DMS79 treated with DMSO at 0.1 percent for 48 hours (cell line): ENCODE measurements around the gene NUDT22.

ENCODE experiments used
- DNase-seq: peaks from one replicate; lab custom pipeline; 2025; lab: John Stamatoyannopoulos, UW

Gene NUDT22

DNA sequence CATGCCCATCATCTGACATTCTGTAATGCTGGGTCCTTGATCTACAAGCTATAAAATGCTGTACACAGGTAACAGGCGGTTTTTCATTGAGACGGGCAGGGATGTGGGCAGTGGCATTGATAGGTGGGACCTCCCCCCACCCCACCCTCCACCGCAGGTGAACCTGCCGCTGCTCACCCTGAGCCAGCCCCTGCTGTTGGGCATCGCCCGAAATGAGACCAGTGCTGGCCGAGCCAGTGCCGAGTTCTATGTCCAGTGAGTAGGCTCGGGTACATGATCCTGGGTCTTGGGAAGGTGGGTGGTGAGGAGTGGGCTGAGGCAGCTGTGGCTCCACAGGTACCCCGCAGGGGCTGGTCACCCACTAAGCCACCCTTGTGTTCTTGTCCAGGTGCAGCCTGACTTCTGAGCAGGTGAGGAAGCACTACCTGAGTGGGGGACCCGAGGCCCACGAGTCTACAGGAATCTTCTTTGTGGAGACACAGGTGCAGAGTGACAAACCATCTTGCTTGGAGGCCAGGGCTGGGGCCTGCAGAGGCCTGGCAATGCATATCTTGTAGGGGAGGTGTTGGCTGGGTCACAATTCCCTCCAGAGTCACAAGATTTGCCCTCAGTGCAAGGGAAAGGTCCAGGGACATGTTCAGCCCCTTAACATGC is 3.1 kb downstream of the NUDT22 start:
- DNase-seq, result no peak

DNA sequence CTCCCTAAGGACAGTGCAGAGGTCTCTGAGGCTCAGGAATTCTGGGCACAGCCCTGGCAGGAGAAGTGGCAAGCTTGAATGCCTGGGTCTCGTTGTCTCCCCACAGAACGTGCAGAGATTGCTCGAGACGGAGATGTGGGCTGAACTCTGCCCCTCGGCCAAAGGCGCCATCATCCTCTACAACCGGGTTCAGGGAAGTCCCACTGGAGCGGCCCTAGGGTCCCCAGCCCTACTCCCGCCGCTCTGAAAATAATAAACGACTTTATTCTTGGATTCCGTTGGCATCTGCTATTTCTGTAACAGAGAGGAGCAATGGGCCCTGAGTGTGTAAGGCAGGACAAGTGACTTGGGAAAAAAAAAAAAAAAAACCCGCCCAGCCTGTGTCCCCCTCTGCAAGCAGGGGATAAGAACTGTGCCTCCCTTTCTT is 3.7 kb downstream of the NUDT22 start:
- DNase-seq, result no peak

- peak; percentile 95 for DNase-seq
Observed at GRCh38 chr11:64230171-64230984, 4.3 kb downstream of the NUDT22 start, which contains the start of gene DNAJC4. Gene DNAJC4 (plus strand): TSS chr11:64230548. CDS start chr11:64230855, 307 bp downstream.

DNA sequence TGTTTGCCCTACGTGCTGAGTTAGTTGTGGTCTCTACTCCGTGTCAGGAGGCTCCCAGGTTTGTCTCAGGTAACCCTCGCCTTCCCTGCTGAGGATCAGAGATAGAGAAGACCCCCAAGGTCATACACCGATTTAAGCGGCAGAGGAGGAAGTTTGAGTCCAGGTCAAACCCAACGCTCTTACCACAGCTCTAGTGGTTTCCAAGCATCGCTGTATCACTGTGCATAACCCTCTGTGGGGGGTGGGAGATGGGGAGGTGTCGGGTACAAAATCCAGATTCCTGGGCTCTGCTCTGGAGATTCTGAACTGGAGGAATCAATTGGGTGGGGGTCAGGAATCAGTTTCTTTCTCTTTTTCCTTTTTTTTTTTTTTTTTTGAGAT is 4.9 kb downstream of the NUDT22 start:
- no peak for DNase-seq

- DNase-seq, result no peak
Observed at GRCh38 chr11:64231546-64231945, 5.5 kb downstream of the NUDT22 start.

GRCh38 chr11:64232182-64232966 is 6.3 kb downstream of the NUDT22 start:
- DNase-seq, result no peak

DNA sequence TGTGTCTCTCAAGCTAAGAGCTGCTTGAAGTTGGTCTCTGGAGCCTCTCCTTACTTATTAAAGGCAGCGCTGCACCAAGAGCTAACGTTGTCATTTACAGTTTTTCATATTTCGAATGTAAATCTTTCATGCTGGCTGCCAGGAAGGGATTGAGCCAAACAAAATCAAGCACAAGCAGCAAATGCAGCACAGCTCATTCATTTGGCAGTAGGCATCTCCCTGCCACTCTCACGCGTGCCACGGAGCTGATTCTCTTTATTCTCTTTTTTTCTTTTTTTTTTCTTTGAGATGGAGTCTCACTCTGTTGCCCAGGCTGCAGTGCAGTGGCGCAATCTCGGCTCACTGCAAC is 6.9 kb downstream of the NUDT22 start:
- no peak for DNase-seq

DNA sequence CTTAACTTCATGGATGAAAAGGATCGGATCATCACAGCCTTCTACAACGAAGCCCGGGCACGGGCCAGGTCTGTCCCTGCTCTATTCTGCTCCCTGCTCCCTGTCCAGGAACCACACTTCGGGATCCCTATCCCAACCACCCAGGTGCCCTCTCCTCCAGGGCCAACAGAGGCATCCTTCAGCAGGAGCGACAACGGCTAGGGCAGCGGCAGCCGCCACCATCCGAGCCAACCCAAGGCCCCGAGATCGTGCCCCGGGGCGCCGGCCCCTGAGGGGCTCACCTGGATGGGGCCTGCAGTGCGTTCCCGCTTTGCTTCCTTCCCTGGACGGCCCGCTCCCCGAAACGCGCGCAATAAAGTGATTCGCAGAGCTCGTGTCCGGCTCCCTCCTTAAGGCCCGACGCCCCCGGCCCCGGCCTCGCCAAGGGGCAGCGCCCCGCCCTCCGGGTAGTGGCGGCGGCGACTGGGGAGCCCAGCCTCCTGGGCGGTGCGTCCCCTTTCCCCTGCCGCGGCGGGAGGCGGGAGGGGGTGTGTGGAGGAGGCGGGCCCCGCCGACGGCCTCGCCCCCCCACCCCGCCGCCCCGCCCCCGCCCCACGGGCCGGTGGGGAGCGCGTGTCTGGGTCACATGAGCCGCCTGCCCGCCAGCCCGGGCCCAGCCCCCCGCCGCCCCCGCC is 8.0 kb downstream of the NUDT22 start, which contains the start of gene VEGFB:
TSS of gene VEGFB (plus strand) at position 672 of the 674 bp plus-strand sequence. CDS start 250 bp downstream, outside the sequence.
- DNase-seq, result peak; percentile 37

DNA sequence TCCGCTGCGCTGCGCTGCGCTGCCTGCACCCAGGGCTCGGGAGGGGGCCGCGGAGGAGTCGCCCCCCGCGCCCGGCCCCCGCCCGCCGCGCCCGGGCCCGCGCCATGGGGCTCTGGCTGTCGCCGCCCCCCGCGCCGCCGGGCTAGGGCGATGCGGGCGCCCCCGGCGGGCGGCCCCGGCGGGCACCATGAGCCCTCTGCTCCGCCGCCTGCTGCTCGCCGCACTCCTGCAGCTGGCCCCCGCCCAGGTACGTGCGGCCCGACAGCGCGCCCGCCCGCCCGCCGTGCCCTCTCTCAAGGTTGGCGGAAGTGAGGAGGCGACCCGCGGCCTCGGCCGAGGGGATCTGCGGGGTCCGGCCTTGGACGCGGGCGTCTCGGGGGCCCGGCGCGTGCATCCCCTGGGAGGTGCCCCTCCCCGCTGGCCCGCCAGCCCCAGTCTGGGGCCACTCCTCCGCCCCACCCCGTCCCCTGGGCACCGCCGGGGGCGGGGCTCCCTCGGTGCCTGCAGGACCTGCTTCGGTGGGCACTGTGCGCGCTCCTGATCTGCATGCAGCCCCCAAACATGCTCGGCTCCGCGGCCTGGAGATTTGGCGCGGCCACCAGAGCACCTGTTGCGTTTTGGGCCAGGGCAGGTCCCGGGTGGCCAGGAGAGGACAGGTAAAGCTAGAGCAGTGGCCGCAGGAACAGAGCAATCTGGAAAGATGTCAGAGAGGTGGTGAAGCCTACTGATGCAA is 8.7 kb downstream of the NUDT22 start:
- no peak for DNase-seq

DNA sequence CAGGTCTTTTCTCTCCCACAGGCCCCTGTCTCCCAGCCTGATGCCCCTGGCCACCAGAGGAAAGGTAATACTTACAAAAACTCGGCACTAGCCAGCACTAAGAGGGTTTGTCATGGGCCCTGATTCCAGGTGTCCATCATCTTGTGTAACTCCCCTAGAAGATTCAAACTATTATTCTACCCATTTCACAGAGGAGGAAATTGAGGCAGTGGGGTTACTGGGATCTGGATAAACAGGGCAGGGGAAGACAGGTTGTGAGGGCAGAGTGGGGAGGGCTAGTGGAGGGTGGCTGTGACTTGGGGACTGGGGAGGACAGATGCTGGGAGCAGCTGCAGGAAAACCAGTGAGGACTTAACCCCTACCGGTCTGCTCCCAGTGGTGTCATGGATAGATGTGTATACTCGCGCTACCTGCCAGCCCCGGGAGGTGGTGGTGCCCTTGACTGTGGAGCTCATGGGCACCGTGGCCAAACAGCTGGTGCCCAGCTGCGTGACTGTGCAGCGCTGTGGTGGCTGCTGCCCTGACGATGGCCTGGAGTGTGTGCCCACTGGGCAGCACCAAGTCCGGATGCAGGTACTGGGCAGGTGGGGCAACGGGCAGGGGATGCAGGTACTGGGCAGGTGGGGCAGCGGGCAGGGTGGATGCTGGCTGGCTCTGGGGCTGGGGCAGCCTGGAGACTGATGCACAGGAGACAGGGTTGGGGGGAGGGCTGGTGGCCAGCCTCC is 9.5 kb downstream of the NUDT22 start:
- no peak for DNase-seq

DNA sequence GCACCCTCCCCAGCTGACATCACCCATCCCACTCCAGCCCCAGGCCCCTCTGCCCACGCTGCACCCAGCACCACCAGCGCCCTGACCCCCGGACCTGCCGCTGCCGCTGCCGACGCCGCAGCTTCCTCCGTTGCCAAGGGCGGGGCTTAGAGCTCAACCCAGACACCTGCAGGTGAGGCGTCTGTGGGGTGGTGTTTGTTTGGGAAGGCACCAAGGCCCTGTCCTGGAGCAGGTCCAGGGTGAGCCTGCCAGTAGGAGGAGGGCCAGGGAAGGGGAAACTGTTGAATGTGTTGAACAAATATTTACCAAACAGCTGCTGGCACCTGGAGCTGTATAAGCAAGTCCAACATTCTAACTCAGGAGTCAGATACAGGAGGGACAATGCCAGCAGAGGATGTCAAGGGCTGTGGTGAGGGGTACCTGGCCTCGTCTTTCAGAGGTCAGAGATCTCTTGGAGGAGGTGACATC is 11.4 kb downstream of the NUDT22 start:
- DNase-seq, result peak; percentile 82

GRCh38 chr11:64238076-64238475 is 12.0 kb downstream of the NUDT22 start:
- no peak for DNase-seq

- no peak for DNase-seq
Observed at GRCh38 chr11:64238999-64239398, 12.9 kb downstream of the NUDT22 start.

DNA sequence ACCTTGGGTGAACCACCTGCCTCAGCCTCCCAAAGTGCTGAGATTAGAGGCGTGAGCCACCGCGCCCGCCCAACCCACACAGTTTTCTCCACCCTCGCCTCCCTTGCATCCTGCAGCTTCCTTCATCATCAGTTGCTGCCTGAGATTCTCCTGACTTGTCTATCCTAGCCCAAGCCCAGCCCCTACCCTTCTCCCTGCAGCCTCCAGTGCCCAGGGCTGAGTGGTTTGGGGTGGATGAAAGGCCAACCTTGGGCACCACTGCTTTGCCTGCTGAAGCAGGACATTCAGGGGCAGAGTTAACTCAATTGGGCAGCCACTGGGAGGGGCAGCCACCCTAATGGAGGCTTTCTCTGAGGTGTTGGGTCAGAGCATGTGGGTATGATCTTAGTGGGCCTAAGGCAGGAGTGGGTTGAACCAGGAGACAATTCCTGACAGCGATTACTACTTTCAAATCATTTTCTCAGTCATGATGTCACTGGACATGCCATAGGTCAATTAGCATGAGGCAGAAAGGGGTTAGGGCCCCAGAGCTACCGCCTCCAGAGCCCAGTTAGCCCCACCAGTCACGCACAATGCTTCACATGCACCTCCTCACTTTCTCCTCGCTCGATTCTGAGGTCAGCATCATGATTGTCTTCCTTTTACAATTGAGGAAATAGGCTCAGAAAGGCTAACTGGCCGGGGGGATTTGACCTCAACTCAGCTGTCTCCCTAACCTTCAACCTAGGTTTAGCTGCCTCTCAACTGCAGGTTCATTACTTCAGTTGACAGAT is 13.8 kb downstream of the NUDT22 start:
- no peak for DNase-seq

DNA sequence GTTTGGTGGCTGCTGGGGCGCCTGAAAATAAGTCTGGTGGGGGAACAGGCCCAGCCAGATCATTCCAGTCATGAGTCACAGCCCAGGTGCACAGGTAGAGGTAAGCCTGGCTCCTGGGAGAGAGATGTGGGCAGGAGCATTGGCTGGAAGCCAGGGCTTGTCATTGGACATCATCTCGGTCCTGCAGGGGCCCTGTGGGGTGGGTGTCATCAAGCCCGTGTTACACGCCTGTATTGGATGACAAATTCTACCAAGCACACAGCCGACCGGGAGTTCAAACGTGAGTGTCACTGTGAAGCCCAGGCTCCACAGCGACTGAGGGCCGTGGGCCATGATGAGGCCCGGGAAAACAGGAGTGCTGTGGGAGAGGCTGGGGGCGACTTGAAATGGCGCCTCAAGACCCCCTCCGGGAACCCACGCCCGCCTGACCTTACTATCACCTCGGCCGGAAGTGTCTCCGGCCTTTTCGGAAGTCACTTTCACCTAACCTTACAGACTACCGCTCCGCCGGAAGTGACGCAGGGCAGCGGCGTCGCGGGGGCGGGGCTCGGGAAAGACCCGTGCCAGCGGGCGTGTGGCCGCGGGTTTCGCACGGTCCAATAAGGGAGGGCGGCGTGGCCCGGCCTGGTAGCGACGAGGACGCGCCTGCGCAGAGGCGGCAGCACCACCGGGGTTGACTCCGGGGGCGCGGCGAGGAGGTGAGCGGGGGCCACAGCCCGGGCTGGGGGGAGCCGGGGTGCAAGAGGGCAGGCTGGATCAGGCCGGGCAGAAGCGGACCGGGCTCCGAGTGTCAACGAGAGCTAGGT is 14.6 kb downstream of the NUDT22 start, which contains the start of gene FKBP2:
TSS of gene FKBP2 (plus strand) at position 661 of the 806 bp plus-strand sequence. CDS start 1,293 bp downstream, outside the sequence.
- peak; percentile 87 for DNase-seq

DNA sequence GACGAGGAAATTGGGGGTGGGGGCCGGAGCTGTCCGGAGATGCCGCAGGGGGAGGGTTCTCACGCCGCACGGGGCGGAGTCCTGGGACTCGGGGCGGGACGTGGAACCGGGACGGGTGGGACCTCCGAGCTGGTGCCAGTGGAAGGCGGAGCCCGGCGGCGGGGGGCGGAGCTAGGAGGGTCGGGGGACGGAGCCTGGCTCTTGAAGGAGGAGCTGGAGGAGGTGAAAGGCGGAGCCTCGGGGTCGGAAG is 15.1 kb downstream of the NUDT22 start:
- DNase-seq, result peak; percentile 96

- DNase-seq, result no peak
Observed at GRCh38 chr11:64241491-64242374, 15.7 kb downstream of the NUDT22 start.
